GM21367 (cell line): ENCODE measurements around the gene PUM2.
A peak's percentile ranks its signal among the peaks of the same experiment; 100 is the strongest.
"Not testable (repeated sequence)": the region's sequence is repeated elsewhere in the genome, so short reads cannot be mapped to it uniquely, and the experiment has no call there.

Source experiments
- ATAC-seq: cut with Tn5 transposase; IDR thresholded peaks from one replicate; pipeline ENCODE4 v1.9.1; 2021; ENCODE audit not compliant: unreplicated experiment

PUM2 gene

GRCh38 chr2:20350753-20351554, at the start of gene PUM2:
TSS of gene PUM2 (minus strand) at chr2:20350844. CDS start at chr2:20327360, 23,484 bp downstream.
- peak; percentile 74 for ATAC-seq

DNA sequence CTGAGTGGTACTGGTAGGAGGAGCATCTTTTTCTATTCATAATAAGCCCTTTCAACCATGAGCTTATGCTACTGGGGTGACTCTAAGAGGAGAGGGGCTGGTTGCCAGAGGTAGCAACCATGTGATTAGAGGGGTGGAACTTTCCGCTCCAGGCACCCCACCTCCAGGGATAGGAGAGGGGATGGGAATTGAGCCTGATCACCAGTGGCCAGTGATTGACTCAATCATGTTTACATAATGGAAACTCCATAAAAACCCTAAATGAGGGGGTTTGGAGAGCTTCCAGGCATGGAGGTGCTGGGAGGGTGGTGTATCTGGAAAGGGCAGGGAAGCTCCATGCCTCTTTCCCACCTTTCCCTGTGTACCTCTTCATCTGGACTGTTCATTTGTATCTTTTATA, 49.7 kb upstream of the PUM2 start:
- no peak for ATAC-seq

- ATAC-seq: no peak
Measured at GRCh38 chr2:20398956-20399567, 48.4 kb upstream of the PUM2 start.

GRCh38 chr2:20397811-20398447, 47.3 kb upstream of the PUM2 start:
- ATAC-seq: no peak

DNA sequence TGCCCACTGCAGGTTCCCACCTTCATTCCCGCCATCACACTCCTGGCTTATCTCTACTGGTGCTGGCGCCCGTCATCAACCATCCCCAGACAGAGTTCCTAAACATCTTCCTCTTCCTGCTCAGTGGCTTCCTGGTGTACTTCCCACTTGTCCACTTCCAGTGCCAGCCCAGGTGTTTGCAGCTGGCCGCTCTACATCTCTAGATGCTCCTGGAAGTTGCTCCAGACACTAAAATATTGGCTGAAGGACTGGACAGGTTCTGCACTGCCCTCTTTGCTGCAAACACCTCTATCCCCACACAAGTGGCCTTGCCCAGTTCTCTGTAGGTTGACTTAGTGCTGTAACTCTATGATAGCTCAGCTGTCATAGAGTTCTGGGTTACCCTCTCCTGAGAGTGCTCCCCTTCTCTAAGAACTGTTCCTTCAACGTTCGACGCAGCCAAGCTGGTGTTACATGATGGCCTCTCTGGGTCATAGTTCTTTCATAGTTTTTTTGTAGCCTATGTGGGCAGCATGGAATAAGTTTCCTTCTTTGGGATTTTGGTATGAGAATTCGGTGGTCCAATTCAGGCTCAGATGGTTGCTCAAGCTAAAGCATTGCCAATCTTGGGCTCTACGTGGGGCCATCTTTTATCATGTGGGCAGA, 45.8 kb upstream of the PUM2 start:
- ATAC-seq: no peak

DNA sequence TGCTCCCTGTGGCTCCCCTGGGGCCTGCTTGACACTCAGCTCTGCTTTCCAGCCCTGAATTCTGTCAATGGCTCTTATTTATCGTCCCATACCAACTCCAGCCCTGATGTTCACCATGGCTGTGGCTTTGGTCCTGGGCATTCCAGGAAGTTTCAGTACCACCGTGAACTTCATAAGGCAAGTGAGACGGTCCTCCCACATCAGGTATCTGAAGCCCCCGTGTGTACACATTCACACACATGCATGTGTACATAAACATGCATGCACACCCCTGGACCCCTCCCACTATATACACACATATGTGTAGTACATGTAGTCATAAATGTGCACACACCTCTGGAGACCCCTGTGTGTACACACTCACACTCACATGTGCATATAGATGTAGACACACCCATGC, 43.3 kb upstream of the PUM2 start:
- no peak for ATAC-seq

- no peak for ATAC-seq
Measured at GRCh38 chr2:20391951-20392699, 41.5 kb upstream of the PUM2 start.

- ATAC-seq: no peak
Measured at GRCh38 chr2:20390524-20391123, 40.0 kb upstream of the PUM2 start.

DNA sequence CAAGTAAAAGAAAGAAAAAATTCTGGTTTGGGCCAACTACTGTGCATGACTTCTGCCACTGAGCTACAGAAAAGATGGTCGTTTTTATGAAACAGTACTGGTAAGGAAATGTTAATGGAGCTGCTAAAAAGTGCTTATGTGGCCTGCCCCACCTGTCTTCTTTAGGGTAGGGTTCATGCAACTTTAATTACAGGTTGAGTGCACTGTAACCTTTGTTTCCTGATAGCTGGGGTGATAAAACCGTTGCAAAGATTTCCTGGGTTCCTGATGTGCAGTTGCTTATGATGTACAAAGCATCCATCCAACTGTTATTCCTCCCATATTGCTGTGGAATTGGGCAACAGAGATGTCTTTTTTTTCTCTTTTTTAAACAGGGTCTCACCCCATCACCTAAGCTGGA, 34.3 kb upstream of the PUM2 start:
- no peak for ATAC-seq

DNA sequence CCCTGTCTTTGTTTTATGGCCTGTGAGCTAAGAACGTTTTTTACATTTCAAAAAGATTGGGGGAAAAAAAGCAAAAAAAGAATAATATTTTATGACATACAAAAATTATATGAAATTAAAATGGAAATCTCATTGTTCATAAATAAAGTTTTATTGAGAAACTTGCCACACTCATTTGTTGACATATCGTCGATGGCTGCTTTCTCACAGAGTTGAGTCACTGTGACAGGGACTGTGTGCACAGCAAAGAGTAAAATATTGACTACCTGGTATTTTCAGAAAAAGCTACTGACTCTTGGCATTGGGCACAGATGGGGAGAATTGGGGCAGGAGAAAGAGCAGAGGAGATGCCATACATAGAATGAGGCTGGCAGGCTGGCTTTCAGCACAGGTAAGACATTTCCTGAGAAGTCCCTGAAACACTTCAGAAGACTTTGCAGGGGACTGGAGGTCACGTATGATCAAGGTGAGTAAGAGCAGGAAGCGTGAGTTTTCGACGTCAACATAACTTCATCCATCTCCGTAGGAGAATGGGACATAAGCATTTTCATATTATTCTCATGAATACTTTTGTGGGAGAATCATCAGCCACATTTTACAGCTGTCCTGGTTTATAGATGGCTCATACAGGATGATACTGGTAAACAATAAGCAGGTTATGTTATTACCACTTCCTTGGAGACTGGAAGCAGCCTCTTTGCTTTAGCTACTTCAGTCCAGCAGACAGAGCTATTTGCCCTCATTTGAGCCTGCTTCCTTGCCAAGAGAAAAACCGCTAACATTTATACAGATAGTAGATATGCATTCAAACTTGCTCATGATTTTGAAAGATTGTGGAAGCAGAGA, 32.5 kb upstream of the PUM2 start:
- no peak for ATAC-seq

DNA sequence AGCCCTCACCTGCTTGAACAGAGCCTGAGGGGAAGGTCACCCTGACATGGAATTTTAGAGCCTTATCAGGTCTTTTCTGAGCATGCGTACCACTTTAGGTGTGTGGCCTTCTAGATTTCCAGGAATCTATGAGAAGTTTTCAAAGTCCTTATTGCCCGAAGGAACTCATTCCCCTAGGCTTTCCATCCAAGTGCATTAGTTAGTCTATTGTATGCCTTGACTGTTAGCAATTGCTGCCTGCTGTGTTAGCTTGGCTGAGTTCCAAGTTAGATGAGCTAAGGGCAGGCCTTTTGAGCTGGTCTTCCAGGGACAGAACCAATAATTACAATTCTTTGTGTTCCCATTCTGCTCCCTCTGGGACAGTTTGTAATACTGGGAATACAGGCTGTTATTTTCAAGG, 30.8 kb upstream of the PUM2 start:
- no peak for ATAC-seq

DNA sequence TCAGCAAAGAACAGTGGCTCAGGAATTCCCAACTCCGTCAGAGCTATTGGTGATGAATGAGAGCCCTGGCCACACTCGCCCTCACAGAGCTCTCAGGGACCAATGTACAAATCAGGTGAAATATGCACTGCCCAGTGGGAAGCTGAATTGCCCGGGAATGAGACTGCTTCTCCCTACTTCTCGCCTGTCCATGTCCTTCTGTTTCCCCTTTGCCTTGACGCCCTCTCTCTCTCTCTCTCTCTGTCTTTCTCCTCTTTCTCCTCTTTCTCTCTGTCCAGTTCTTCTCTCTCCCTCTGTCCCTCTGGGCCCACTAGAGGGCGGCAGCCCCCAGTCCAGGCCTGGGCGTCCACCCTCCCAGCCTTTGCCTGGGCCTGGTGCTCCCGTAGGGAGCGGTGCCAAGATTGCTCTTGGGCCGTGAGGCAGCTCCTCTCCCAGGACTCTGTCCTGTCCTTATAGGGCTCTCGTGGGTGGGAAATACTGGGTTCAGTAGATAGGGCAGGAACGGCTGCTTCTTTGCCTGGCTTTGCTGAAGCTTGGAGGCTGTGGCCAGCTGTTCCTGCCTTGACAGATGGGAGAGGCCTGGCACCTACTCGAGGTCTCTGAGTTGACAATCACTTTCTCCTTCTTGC, 28.4 kb upstream of the PUM2 start:
- no peak for ATAC-seq

GRCh38 chr2:20378341-20378740, 27.7 kb upstream of the PUM2 start:
- no peak for ATAC-seq

DNA sequence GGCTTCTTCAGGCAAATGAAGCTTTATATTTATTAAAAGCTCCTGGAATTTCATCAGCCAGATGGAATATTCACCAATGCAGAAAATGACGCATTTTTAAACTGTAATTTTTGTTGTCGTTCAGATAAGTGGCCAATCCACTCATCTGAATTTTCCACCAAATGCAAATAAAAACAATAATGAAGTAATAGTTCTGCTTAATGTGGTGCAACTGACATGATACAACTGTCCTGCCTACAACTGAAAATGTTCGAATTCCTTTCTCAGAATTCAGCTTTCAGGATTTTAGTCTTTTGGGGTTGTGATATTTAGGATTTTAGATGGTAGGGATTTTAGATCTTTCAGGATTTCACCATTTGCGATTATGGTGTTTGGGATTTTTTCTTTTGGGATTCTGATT, 27.1 kb upstream of the PUM2 start:
- no peak for ATAC-seq

DNA sequence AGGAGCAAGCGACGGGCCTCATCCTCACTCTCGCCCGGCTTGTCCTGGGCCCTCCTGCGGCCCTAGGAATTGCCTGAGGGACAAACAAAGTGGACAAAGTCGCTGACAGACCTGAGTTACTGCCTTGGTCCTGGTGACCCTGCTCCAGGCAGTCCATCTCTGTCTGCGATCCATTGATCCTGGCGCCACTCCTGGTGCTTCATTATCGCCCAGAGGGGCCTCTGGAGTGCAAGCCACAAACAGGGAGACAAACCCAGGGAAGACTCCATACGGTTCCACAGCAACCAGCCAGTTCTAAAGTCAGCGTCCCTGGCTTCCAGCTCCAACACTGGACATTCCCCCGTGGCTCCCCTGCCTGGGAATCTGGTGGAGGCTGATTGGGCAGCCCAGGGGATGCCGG, 24.3 kb upstream of the PUM2 start:
- ATAC-seq: not testable (repeated sequence)

DNA sequence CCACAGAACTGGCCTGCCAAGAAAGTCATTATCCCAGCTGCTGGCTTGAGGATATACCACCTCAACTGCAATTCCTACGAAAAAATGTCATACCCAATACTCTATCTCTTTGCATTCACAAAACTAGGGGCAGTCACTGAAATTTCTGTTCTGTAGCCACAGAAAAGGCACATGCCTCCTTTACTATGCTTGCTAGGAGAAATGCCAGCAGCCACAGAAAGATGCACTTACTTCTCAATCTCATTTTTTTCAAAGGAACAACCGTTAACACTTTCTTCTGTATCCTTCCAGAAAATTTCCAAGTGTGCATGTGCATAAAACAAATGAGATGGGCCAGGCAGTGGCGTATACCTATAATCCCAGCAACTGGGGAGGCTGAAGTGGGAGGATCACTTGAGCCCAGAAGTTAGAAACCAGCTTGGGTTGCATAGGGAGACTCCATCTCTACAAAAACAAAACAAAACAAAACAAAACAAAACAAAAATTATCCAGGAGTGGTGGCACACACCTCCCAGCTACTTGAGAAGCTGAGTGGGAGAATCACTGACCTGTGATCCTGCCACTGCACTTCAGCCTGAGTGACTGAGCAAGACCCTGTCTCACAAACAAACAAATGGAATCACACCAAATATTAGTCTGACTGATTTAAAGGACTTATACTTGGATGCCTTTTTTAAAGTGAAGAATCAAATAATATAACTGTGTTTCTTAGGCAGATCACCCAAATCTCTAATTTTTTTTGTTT, 22.4 kb upstream of the PUM2 start:
- ATAC-seq: no peak

DNA sequence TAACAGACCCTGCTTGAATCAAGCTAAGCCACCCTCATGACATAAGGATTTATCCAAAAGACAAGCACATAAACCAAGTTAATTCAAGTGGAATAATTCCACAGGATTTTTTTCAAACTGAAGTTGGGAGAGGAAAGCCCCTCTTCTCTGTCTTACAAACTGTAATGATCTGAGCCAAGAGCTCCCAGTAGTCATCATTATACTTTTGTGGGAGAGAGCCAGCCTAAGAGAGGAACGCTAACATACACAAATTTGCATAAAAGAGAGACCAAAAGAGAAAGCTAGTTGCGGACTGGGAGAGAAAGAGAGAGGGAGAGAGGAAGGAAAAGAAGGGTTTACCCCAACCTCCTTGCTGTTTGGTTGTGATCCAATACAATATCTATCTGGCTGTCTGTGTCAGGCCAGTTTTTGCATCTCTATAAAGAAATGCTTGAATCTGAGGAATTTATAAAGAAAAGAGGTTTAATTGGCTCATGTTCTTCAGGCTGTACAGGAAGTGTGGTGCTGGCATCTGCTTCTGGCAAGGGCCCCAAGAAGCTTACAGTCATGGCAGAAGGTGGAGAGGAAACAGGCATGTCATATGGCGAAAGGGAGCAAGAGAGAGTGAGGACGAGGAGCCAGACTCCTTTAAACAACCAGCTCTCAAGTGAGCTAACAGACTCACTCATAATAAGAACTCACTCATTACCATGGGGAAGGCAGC, 20.8 kb upstream of the PUM2 start:
- no peak for ATAC-seq

GRCh38 chr2:20370191-20370590, 19.5 kb upstream of the PUM2 start:
- ATAC-seq: no peak
